GM12891 (cell line): ENCODE results near the gene PRSS16.

Experiments
- PAX5 ChIP-seq: IDR thresholded peaks from 2 replicates; pipeline ENCODE4 v1.6.1; 2011; ENCODE audit warnings: low read length, moderate library complexity, mild to moderate bottlenecking; ENCODE audit not compliant: insufficient read depth, severe bottlenecking
- POLR2A ChIP-seq: IDR thresholded peaks from 2 replicates; pipeline ENCODE4 v1.6.1; 2011; ENCODE audit warnings: low read depth, low read length, control low read depth
- POLR2AphosphoS5 ChIP-seq: IDR thresholded peaks from 2 replicates; pipeline ENCODE4 v1.6.1; 2011; ENCODE audit warnings: low read depth, low read length, control low read depth
- POU2F2 ChIP-seq: IDR thresholded peaks from 2 replicates; pipeline ENCODE4 v1.6.1; 2011; ENCODE audit warnings: low read depth, mild to moderate bottlenecking, control low read depth, low read length, moderate library complexity
- SPI1 ChIP-seq: IDR thresholded peaks from 2 replicates; pipeline ENCODE4 v1.6.1; 2011; ENCODE audit warnings: low read depth, low read length, control low read depth
- TAF1 ChIP-seq: IDR thresholded peaks from 2 replicates; pipeline ENCODE4 v1.6.1; 2011; ENCODE audit warnings: low read depth, low read length, control low read depth

DNA sequence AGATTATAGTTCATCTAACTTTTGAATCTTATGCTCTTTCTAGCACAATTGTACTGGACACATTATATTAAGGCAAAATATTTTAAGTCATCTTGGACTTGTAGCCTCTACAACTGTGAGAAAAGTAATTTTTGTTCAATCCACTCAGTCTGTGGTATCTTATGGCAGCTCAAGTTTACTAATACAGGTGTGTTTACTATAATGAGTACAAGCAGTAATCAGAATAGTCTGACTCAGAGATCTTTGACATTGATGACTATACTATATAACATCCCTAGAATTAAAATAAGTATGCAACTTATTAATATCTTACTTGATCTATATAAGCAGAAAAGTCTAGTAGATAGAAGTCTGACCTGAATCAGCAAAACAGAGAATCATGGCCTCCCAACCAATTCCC, 40.7 kb upstream of the PRSS16 start:
- TF ChIP-seq TAF1: no peak
- no peak for TF ChIP-seq POLR2AphosphoS5
- TF ChIP-seq POLR2A: no peak
- no peak for TF ChIP-seq POU2F2
- TF ChIP-seq PAX5: no peak
- no peak for TF ChIP-seq SPI1
